Adipocyte (in vitro differentiated cells): ENCODE data around the gene GNGT2.

ENCODE experiments used
- DNase-seq: peaks from one replicate; pipeline ENCODE4 v3.0.0-alpha.2; 2015; ENCODE audit warnings: low read depth
- H3K27me3 ChIP-seq: replicated peaks from 2 replicates; pipeline ENCODE4 v1.7.0; 2013; ENCODE audit warnings: mild to moderate bottlenecking, low read length, moderate library complexity; ENCODE audit not compliant: control insufficient read depth, insufficient read depth
- H3K36me3 ChIP-seq: 2 replicates; pipeline ENCODE4 v1.7.0; 2013; ENCODE audit warnings: low read length, mild to moderate bottlenecking, moderate library complexity; ENCODE audit not compliant: control insufficient read depth, insufficient read depth, severe bottlenecking
- H3K4me1 ChIP-seq: 2 replicates; pipeline ENCODE4 v1.7.0; 2013; ENCODE audit warnings: mild to moderate bottlenecking, low read length, moderate library complexity; ENCODE audit not compliant: control insufficient read depth, insufficient read depth
- H3K4me3 ChIP-seq: 2 replicates; pipeline ENCODE4 v1.7.0; 2013; ENCODE audit warnings: mild to moderate bottlenecking, low read length, moderate library complexity
- H3K9ac ChIP-seq: 2 replicates; pipeline ENCODE4 v1.7.0; 2013; ENCODE audit warnings: mild to moderate bottlenecking, low read length, moderate library complexity
- H3K9me3 ChIP-seq: 2 replicates; pipeline ENCODE4 v1.7.0; 2013; ENCODE audit warnings: mild to moderate bottlenecking, low read length, moderate library complexity; ENCODE audit not compliant: control insufficient read depth

GNGT2 gene

GRCh38 chr17:49217651-49218413 is 7.5 kb upstream of the GNGT2 start:
- no peaks in the 10 kb centered on the region for H3K36me3 ChIP-seq
- no peak overlapping the region for H3K9ac ChIP-seq
- no peak for DNase-seq
- no peak overlapping the region for H3K4me3 ChIP-seq
- peaks cover 39% of the 10 kb centered on the region for H3K27me3 ChIP-seq
- no peaks in the 10 kb centered on the region for H3K4me1 ChIP-seq
- no peaks in the 10 kb centered on the region for H3K9me3 ChIP-seq

- no peak overlapping the region for H3K4me3 ChIP-seq
- peaks cover 39% of the 10 kb centered on the region for H3K27me3 ChIP-seq
- no peaks in the 10 kb centered on the region for H3K9me3 ChIP-seq
- no peak for DNase-seq
- no peaks in the 10 kb centered on the region for H3K36me3 ChIP-seq
- no peak overlapping the region for H3K9ac ChIP-seq
- H3K4me1 ChIP-seq: no peaks in the 10 kb centered on the region
Observed at GRCh38 chr17:49216953-49217650, 6.7 kb upstream of the GNGT2 start.

- no peak for DNase-seq
- H3K4me3 ChIP-seq: no peak overlapping the region
- H3K36me3 ChIP-seq: no peaks in the 10 kb centered on the region
Observed at GRCh38 chr17:49216482-49216881, 6.1 kb upstream of the GNGT2 start.

GRCh38 chr17:49214676-49215360 is 4.4 kb upstream of the GNGT2 start:
- no peak overlapping the region for H3K9ac ChIP-seq
- no peaks in the 10 kb centered on the region for H3K9me3 ChIP-seq
- H3K4me1 ChIP-seq: peaks cover 3% of the 10 kb centered on the region
- peaks cover 40% of the 10 kb centered on the region for H3K27me3 ChIP-seq
- H3K4me3 ChIP-seq: no peak overlapping the region
- DNase-seq: no peak
- H3K36me3 ChIP-seq: no peaks in the 10 kb centered on the region

More at GRCh38 chr17:49216482-49216881, 6.1 kb upstream of the GNGT2 start:
- Histone ChIP-seq H3K9me3 (no peaks in the 10 kb centered on the region), H3K4me1 (no peaks in the 10 kb centered on the region), H3K27me3 (peaks cover 33% of the 10 kb centered on the region), H3K9ac (no peak overlapping the region)

- Histone ChIP-seq H3K27me3 (peaks cover 44% of the 10 kb centered on the region), H3K4me1 (peaks cover 4% of the 10 kb centered on the region), H3K9ac (no peak overlapping the region), H3K9me3 (no peaks in the 10 kb centered on the region), H3K36me3 (no peaks in the 10 kb centered on the region), H3K4me3 (no peak overlapping the region)
- no peak for DNase-seq
Observed at GRCh38 chr17:49213847-49214246, 3.5 kb upstream of the GNGT2 start.

- peaks cover 45% of the 10 kb centered on the region for H3K27me3 ChIP-seq
- no peak overlapping the region for H3K4me3 ChIP-seq
- no peaks in the 10 kb centered on the region for H3K9me3 ChIP-seq
- H3K4me1 ChIP-seq: peaks cover 4% of the 10 kb centered on the region
- DNase-seq: no peak
- no peak overlapping the region for H3K9ac ChIP-seq
- no peaks in the 10 kb centered on the region for H3K36me3 ChIP-seq
Observed at GRCh38 chr17:49213399-49213798, 3.0 kb upstream of the GNGT2 start.

- DNase-seq: no peak
- Histone ChIP-seq H3K9me3 (no peaks in the 10 kb centered on the region), H3K9ac (no peak overlapping the region)
Observed at GRCh38 chr17:49209061-49209571, 1.3 kb downstream of the GNGT2 start.

GRCh38 chr17:49204516-49204915 is 5.9 kb downstream of the GNGT2 start:
- Histone ChIP-seq H3K4me3 (no peak overlapping the region), H3K27me3 (peaks cover 28% of the 10 kb centered on the region), H3K4me1 (no peaks in the 10 kb centered on the region), H3K9me3 (no peaks in the 10 kb centered on the region), H3K9ac (no peak overlapping the region), H3K36me3 (no peaks in the 10 kb centered on the region)
- no peak for DNase-seq

More at GRCh38 chr17:49209061-49209571, 1.3 kb downstream of the GNGT2 start:
- no peaks in the 10 kb centered on the region for H3K36me3 ChIP-seq
- peaks cover 4% of the 10 kb centered on the region for H3K4me1 ChIP-seq
- H3K4me3 ChIP-seq: no peak overlapping the region
- peaks cover 52% of the 10 kb centered on the region for H3K27me3 ChIP-seq

- Histone ChIP-seq H3K9me3 (no peaks in the 10 kb centered on the region), H3K4me3 (no peak overlapping the region), H3K9ac (no peak overlapping the region), H3K27me3 (peaks cover 22% of the 10 kb centered on the region), H3K4me1 (no peaks in the 10 kb centered on the region), H3K36me3 (no peaks in the 10 kb centered on the region)
- no peak for DNase-seq
Observed at GRCh38 chr17:49203796-49204195, 6.6 kb downstream of the GNGT2 start.

GRCh38 chr17:49201481-49201927 is 8.9 kb downstream of the GNGT2 start:
- H3K36me3 ChIP-seq: no peaks in the 10 kb centered on the region
- H3K9me3 ChIP-seq: no peaks in the 10 kb centered on the region
- peaks cover 7% of the 10 kb centered on the region for H3K27me3 ChIP-seq
- no peak overlapping the region for H3K9ac ChIP-seq
- no peaks in the 10 kb centered on the region for H3K4me1 ChIP-seq
- no peak overlapping the region for H3K4me3 ChIP-seq
- DNase-seq: no peak
